Measurements from ENCODE around the gene FGG.

DNA sequence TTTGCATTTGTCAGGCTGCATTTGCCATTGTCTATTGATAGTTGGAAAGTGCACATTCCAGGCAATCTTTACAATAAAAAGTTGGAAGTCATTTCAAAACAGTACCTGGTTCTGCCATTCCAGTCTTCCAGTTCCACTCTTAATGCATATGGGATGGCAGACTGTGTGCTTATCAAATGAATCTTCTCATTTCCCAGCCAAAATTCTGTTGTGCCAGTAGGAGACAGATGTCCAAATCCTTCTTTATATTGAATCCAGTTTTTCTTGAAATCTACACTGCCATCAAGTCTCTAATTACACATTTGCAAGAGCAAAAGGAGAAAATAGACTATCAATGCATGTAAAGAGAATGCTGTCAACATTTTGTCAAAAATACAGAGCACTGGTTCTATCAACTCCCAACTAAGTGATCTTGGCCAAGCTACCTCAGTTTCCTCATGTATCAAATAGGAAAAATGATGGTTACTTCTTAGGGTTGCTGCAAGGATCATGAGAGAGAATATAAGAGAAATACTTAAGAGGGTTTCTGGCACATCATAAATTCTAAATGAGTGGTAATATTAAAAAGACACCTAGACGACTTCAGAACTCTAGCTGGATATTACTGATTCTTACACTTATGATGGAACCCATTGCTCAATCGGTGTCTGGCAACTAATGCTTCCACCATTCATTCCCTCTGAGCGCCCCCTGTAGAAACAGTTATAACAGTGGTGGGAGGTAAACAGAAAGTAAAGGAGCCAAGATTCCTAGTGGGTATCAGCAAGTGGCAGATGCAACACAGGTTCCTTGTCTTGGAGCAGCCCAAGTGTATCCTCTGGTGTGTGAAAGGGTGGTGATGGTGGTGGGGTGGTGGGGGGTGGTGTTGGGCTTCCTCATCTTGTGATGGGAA is 3.8 kb downstream of the FGG start:
- no peak for TF ChIP-seq ZNF639 (CRISPR knock-in tag; conservative IDR thresholded peaks at IDR 0.05)
- 0 out of 2 replicates have a peak, but pooled peaks have one; percentile 23 for TF ChIP-seq CTCF (CRISPR knock-in tag; IDR thresholded peaks at IDR 0.05)
- no peak for TF ChIP-seq ZNF318 (CRISPR knock-in tag; IDR thresholded peaks at IDR 0.05)
- TF ChIP-seq ZNF354B (CRISPR knock-in tag; IDR thresholded peaks at IDR 0.05), result no peak
- no peak for TF ChIP-seq ZNF296 (CRISPR knock-in tag; conservative IDR thresholded peaks at IDR 0.05)
- TF ChIP-seq ZNF430 (CRISPR knock-in tag; IDR thresholded peaks at IDR 0.05), result no peak
- no peak for TF ChIP-seq ZNF337 (CRISPR knock-in tag; IDR thresholded peaks at IDR 0.05; ENCODE audit: borderline replicate concordance, low read depth)
- no peak for TF ChIP-seq ZNF605 (CRISPR knock-in tag; IDR thresholded peaks at IDR 0.05)
- no peak for TF ChIP-seq KDM5B (CRISPR knock-in tag; IDR thresholded peaks at IDR 0.05; ENCODE audit: borderline replicate concordance)
- TF ChIP-seq KDM1A (CRISPR knock-in tag; IDR thresholded peaks at IDR 0.05), result no peak
- TF ChIP-seq ATF2 (CRISPR knock-in tag; IDR thresholded peaks at IDR 0.05), result no peak
- no peak for TF ChIP-seq SP1 (IDR thresholded peaks at IDR 0.05)
- TF ChIP-seq SP1 (CRISPR knock-in tag; IDR thresholded peaks at IDR 0.05), result no peak
- no peak; the same call in 1 of the 2 replicates for TF ChIP-seq POLR2G (IDR thresholded peaks at IDR 0.05; ENCODE audit: low read depth, low read length)
- TF ChIP-seq GMEB1 (CRISPR knock-in tag; IDR thresholded peaks at IDR 0.05; ENCODE audit: borderline replicate concordance), result no peak

All from HepG2 (cell line).